Stimulated activated CD4-positive, alpha-beta T cell treated with anti-CD3 and anti-CD28 coated beads, Interleukin-15, amount 100 ng/mL, for 48 hours (primary cell): Measurements from ENCODE around the gene PRKCG.
"Not testable (repeated sequence)": the region's sequence is repeated elsewhere in the genome, so short reads cannot be mapped to it uniquely, and the experiment has no call there.

Experiments used
- DNase-seq, 2 donors: peaks; one replicate each; pipeline ENCODE4 v3.0.0-alpha.2; 2020; ENCODE audit warnings: low read depth in 2 of 2

The PRKCG gene

DNA sequence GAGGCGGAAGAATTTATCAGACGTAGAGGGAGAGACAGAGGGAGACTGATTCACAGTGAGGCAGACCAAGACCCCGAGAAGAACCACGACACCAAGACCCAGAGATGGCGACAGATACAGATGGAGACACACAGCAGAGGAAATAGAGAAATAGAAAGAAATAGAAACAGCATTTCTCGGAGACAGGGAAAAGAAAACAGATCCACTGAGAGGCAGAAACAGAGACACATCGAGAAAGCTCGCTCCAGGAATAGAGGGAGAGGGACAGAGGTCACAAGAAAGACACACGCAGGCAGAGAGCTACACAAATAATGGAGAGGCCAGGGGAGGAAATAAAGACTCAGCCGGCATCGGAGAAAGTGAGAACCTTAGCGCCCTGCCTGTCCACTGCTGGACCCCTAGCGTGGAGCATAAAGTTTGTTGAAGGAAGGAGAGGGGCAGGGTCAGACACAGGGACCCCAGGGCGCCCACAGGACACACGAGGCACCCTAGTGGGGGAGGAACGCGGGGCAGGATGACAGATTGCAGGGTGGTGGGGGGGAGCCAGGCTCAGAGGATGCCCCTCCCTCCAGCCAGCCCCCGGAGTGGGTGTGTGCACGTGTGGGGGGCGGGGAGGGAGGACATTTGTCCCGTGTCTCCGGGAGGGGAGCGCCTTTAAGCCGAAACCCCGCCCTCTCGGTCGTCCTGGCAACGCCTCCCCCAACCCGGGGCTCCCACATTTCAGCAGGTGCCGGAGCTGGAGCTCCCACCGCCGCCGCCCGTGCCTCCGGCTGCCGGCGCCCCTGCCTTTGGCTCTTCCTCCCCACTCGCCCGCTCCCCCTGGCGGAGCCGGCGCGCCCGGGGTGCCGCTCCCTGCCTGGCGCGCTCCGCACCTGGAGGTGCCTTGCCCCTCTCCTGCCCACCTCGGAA is at the start of gene PRKCG:
TSS of gene PRKCG (plus strand) at position 716 of the 909 bp plus-strand sequence. CDS start 298 bp downstream, outside the sequence.
- no peak for DNase-seq

DNA sequence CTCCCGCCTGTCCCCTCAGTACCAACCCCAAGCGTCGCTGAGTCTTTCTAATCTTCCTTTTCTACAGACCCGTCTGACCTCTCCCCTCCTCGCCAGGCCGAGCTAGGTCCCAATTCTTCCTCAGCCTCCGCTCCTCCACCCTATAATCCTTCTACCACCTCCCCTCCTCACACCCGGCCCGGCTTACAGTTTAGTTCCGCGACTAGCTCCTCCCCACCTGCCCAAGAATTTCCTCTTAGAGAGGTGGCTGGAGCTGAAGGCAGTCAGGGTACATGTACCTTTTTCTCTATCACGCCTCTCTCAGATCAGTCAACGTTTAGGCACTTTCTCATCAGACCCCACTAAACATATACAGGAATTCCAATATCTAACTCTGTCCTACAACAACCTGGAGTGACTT is 49.1 kb upstream of the PRKCG start:
- DNase-seq: not testable (repeated sequence)

DNA sequence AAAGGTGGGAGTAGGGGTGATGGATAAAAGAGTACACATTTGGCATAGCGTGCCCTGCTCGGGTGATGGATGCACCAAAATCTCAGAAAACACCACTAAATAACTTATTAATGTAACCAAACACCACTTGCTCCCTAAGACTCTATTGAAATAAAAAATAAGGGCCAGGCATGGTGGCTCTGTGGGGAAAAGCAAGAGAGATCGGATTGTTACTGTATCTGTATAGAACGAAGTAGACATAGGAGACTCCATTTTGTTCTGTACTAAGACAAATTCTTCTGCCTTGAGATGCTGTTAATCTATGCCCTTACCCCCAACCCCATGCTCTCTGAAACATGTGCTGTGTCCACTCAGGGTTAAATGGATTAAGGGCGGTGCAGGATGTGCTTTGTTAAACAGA is 43.6 kb upstream of the PRKCG start:
- not testable (repeated sequence) for DNase-seq

DNA sequence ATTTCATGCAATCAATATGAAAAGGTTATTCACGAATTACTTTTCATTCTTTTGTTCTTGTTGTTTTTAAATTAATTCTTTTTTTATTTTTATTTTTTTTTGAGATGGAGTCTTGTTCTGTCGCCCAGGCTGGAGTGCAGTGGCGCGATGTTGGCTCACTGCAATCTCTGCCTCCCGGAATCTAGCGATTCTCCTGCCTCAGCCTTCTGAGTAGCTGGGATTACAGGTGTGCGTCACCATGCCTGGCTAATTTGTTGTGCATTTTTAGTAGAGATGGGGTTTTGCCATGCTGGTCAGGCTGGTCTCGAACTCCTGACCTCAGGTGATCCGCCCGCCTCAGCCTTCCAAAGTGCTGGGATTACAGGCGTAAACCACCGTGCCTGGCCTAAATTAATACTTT is 41.8 kb upstream of the PRKCG start:
- DNase-seq: not testable (repeated sequence)

DNA sequence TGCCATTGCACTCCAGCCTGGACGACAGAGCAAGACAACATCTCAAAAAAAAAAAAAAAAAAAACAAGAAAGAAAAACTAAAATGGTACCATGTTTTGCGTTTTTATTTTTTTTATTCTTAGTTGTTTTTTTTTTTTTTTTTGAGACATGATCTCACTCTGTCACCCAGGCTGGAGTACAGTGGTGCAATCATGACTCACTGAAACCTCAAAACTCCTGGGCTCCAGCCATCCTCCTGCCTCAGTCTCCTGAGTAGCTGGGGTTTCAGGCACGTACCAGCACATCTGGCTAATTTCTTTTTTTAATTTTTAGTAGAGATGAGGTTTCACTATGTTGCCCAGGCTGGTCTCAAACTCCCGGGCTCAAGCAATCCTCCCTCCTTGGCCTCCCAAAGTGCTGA is 41.1 kb upstream of the PRKCG start:
- DNase-seq: not testable (repeated sequence)

DNA sequence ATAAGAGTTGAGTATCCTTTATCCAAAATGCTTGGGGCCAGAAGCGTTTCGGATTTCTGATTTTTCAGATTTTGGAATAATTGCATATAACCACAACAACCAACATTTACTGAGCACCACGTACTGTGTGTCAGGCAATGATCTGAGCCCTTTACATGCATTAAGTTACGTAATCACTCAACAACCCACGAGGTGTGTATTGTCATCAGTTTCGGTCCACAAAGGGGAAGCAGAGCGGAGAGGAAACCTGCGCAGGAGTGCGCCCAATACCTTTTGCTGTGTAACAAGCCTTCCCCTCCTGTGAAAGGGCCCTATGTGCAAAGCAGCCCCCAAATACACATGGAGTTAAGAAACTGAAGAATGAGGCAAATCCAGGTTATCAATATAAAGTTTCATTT is 37.1 kb upstream of the PRKCG start:
- DNase-seq: no peak

DNA sequence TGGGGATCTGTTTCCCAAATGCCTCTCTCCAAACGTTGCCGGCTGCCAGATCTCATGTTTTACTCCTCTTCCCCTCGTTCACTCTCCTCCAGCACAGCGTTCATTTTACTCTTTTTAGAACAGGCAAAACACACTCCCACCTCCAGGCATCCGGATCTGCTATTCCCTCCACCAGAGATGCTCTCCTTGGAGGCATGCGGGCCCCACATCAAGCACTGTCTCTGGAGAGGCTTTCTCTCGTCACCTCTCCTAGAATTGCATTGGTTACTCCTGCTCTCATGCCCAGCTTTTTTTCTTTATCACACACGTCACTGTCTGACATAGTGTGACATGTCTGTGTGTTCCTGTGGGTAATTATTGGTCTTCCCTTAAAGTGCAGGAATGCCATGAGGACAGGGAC is 34.4 kb upstream of the PRKCG start:
- no peak for DNase-seq

DNA sequence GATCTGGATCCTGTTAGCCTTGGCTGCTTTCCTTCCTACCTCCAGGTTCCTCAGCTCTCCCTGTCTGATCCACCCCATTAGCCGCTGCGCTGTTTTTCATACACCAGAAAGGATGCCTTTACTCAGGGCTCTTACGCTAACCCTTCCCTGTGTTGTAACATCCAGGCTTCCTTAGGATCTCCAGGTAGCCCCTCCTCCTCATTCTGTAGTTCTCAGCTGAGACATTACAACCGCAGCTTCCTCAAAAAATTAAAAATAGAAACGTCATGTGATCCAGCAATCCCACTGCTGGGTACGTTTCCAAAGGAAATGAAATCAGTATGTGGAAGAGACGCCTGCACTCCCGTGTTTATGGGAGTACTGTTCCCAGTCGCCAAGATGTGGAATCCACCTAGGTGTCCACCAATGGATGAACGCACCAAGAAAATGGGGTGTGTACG is 32.7 kb upstream of the PRKCG start:
- no peak for DNase-seq

DNA sequence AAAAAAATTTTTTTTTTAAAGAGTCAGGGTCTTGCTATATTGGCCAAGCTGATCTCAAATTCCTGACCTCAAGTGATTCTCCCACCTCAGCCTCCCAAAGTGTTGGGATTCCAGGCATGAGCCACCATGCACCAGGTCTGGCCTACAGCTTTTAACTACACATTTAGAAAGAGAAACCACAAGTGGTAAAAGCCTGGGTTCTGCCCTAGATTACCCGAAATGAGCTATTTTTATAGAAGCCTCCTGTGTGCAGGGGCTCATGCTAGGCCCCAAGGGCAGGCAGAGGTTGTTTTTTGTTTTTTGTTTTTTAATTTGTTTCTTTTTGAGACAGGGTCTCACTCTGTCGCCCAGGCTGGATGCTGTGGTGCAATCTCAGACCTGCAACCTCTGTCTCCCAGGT is 28.3 kb upstream of the PRKCG start:
- no peak for DNase-seq

DNA sequence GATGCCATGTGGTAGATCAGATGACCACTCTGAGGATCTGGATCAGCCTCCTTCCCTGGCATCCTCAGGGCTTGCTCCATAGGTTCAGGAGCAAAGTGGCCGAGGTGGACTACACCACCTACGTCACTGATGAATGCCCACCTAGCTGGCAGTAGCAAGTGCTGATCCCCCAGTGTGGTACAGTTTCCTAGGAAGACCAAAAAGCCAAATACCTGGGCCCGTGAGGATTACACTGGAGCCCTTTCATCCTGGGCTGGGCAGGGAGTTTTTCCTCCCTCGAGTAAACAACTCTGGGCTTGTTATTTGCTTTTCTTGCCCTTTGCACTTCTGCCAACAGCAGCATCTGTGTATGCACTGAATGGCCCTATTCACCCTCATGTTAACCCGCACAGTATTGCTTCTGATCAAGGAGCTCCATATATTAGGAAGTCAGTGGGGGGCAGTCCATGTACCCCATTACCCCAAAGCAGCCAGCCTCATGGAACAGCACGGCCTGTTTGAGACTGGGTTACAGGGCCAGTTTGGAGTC is 17.6 kb upstream of the PRKCG start:
- DNase-seq: no peak

DNA sequence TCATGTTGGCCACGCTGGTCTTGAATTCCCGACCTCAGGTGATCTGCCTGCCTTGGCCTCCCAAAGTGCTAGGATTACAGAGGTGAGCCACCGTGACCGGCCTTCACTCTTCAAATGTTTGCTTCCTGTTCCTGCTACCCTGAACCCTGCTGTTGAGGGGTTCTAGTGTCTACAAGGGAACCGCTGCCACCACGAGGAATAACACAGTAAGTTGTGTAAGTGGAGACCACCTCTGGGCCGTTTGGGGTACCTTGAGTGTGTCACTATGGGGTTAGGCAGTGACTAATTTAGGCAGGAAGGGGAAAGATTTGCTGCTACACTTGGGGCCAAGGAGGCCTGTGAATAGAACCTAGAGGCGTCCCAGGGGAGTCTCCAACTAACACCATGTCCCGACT is 16.5 kb upstream of the PRKCG start:
- DNase-seq: no peak

DNA sequence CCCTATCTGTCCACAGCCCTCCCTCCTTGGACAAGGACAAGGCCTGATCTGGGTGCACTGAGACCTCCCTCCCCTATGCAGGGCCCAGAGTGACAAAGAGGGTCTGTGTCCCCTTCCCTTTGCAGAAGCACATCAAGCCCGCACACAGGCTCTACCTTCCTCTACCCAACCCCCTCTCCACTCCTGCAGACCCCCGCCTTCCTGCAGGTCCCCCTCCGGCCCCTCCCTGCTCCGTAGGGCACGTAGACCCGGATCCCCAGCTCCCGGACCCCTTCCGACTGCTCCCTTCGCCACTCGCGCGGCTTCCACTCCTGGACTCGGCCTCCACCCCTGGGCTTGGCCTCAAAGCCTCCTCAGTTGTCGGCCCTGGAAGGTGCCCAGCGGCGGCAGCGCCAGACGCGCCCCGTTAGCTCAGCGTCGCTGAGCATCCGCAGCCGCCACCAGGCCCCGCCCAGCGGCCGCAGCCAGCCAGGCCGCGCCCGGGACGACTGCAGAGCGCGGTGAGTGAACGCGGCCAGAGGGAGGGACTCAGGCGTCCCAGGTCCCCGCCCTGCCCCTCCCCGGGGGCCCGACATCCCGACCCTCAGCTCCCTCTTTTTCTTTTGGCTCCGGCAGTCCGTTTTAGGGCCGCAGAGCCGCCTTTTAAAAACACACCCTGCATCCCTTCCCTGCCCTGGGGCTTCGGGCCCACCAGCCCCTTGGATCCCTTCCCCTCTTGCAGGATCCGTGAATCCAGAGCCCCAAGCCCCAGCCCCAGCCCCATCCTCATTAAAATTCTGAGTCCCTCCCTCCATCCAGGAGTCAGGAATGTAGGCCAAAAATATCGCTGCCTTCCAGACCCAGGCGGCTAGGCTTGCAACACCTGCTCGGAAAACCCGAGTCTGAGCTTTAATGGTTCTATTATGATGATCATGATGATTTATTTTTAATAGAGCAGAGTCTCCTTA is 15.8 kb upstream of the PRKCG start:
- peak in 1 of 2 donors; percentile 50 for DNase-seq

DNA sequence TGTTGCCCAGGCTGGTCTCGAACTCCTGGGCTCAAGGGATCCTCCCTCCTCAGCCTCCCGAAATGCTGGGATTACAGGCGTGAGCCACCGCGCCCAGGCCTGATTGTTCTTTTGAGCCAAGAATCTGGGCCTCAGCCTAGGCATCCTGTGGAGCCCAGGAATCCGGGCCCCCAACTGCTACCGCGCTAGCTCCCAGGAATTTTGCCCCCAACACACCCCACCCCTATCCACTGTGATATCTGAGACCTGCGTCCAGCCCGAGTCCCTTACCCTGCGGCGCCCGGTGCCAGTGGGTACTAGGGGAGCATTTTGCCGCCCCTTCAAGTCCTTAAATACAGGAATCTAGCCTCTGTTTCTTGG is 15.2 kb upstream of the PRKCG start:
- DNase-seq: no peak

DNA sequence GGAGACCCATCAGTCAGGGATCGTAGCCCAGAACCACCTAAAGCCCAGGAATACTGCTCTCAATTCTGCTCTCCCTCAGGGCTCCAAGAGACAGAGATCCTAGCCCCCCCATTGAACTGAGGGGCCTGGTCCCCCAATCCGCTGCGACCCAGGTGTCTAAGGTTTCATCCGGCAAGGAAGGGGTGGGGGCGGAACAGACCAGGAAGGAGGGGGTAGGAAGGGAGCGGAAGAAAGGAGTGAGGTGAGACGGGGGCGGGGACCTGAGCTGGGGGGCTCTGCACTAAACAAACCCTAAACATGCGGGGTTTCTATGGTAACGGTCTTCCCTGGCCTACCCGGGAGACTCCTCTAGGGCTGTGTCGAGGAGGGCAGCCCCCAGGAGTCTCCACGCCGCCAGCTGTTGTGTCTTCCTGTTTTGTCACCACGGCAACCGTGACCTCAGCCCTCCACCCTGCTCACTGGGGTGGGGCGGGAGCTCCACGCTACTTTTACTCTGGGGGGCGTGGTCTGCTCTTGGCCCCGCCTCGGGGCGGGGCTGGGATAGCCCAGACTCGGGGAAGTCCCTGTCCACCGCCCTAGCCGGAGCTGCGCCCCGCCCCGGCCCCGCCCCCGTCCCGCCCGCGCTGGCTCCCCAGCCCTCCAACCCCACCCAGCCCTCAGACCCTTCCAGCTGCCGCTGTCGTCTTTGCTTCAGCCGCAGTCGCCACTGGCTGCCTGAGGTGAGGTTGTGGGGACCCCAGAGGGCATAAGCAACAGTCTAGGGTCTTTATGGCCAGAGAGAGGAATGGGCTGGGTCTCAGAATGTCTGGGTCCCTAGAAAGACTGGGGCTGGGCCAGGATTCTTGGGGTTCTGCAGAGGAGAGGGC is 14.5 kb upstream of the PRKCG start, which contains the start of gene MYADM:
TSS of gene MYADM (plus strand) at position 659 of the 866 bp plus-strand sequence. CDS start 5,647 bp downstream, outside the sequence.
- DNase-seq: peak; percentile 97 to 99

DNA sequence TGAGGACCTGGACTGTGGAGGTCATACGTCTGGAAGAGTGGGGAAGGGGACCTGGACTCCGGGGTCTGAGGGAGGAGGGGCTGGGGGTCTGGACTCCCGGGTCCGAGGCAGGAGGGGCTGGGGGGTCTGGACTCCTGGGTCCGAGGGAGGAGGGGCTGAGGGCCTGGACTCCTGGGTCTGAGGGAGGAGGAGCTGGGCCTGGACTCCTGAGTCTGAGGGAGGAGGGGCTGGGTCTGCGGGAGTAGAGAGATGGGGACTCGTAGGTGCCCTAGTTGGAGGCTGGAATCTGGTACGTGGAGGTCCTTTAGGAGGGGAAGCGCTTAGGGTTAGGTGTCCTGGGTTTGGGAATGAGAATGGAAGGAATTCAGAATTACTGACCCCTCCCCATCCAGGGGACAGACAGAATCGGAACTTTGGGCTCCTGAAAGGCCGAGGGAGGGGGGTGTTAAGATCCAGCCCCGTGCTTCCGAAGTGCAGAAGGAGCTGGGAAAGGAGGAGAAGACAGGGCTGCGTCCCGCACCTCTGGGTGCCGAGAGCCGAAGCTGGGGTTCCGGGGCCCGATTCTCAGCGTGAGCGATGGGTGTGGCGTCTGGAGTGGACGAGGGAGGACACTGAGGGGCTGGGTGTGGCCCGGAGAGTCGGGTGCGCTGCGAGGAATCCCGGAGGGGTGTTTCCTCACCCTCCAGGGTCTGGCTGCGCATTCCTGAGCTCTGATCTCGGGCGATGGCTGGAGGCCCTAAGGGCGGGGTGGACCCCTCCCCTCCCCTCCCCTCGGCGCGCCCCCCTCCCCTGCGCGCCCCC is 13.7 kb upstream of the PRKCG start:
- no peak for DNase-seq

DNA sequence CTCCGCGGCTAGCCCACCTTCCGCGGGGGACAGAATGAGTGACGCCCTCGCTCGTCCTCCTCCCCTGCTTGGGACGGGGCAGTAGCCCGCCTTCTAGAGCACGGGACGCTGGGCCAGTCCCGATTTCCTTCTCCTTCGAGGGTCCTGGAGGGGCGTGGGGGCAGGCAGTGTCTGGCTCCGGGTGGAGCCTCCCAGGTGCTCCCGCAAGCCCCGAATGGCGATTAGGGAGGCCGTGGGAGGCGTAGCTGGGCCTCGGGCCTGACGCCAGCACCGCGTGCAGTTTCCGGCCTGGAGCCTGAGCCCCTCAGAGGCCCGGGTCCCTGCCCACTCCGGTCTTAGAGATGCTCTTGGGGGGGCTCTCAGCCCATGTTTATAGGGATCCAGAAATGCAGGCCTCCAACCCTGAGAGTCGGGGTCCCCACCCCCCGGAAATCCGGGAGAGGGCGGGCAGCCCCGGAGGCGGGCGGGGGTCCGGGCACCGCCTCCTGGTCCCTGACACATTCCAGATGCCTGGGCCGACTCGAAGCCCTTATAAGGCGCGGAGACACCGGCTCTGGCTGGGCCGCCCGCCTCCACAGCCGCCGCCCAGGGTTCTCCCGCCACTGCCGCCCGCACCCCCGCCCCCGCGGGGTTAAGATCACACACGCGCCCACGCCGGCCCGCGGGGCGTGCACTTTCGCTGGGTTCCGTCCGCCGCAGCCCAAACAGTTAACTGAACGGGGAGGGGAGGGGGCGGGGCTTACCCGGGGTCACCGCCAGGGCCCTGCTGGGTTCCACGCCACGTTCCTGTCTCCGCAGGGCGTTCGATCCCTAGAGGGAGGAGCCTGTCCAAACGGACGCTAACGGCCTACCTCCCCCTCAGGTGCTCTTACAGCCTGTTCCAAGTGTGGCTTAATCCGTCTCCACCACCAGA is 12.8 kb upstream of the PRKCG start:
- DNase-seq: peak; percentile 68 to 85

DNA sequence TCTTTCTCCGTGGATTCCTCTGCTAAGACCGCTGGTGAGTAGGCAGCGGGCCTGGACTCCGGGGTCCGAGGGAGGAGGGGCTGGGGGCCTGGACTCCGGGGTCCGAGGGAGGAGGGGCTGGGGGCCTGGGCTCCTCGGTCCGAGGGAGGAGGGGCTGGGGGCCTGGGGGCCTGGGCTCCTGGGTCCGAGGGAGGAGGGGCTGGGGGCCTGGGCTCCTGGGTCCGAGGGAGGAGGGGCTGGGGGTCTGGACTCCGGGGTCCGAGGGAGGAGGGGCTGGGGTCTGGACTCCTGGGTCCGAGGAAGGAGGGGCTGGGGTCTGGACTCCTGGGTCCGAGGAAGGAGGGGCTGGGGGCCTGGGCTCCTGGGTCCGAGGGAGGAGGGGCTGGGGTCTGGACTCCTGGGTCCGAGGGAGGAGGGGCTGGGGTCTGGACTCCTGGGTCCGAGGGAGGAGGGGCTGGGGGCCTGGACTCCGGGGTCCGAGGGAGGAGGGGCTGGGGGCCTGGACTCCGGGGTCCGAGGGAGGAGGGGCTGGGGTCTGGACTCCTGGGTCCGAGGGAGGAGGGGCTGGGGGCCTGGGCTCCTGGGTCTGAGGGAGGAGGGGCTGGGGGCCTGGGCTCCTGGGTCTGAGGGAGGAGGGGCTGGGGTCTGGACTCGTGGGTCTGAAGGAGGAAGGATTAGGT is 12.1 kb upstream of the PRKCG start:
- not testable (repeated sequence) for DNase-seq

DNA sequence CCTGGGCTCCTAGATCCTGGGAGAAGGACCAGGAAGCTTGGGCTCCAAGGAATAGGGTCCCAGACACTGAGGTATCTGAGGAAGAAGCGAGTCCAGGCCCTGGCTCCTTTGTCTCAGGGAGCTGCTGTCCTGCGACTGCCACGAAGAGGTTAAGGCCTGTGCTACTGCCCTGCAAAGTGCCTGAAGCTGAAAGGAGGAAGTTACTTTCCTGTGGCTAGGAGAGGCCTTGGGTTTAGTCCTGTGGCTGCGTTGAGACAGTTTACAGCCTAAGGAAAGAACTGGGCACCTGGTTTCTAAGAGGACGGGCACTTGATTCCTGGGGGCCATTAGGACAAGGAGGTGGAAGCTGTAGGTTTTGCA is 11.5 kb upstream of the PRKCG start:
- no peak for DNase-seq

DNA sequence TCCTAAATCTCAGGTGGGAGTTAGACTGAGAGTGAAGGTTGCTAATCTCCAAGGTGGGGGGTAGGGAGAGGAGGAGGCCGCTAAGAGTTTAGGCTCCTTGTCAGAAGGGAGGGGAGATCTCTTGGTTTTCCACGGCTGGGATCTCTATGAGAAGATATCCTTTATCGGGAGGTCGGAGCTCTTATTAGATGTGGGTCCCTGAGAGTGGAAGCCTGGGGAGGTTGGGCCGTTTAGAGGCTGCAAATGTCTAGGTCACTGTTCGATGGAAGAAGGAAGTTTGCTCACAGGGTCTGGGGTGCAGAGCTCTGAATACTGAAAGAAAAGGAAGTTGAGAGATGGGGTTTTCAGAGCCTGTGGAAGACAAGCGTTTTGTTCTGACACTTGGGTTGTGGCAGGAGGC is 10.5 kb upstream of the PRKCG start:
- DNase-seq: no peak
